Liver (tissue), 9 donors: ENCODE measurements around the gene MTG1. TPM values are rescaled to one million over a fixed set of nuclear protein-coding genes. Genes with fewer than 3 reads are reported as not detected.
"Not testable (repeated sequence)": the region's sequence is repeated elsewhere in the genome, so short reads cannot be mapped to it uniquely, and the experiment has no call there.

Experiments
- DNase-seq: peaks from one replicate; pipeline ENCODE4 v3.0.0-alpha.2; 2017; ENCODE audit warnings: low spot score
- H3K27ac ChIP-seq, 2 donors: one replicate each; pipeline ENCODE4 v1.7.0; 2013; ENCODE audit warnings: inconsistent platforms in 2 of 2, low read length in 2 of 2, control low read depth in 1 of 2, low read depth in 1 of 2, mild to moderate bottlenecking in 1 of 2
- H3K27me3 ChIP-seq, 4 donors: one replicate each; pipeline versions ENCODE4 v1.6.1 to v1.7.0; 2013; ENCODE audit warnings: low read length in 3 of 4, inconsistent platforms in 1 of 4, mild to moderate bottlenecking in 1 of 4, moderate library complexity in 1 of 4; ENCODE audit not compliant: control insufficient read depth in 4 of 4, insufficient read depth in 4 of 4
- H3K36me3 ChIP-seq, 4 donors: one replicate each; pipeline versions ENCODE4 v1.6.1 to v1.7.0; 2013; ENCODE audit warnings: low read length in 3 of 4, mild to moderate bottlenecking in 3 of 4, low read depth in 1 of 4, moderate library complexity in 1 of 4; ENCODE audit not compliant: control insufficient read depth in 4 of 4, insufficient read depth in 3 of 4
- H3K4me1 ChIP-seq, 4 donors: one replicate each; pipeline versions ENCODE4 v1.6.1 to v1.7.0; 2013; ENCODE audit warnings: low read length in 3 of 4, mild to moderate bottlenecking in 3 of 4, moderate library complexity in 1 of 4; ENCODE audit not compliant: control insufficient read depth in 4 of 4, insufficient read depth in 4 of 4
- H3K4me3 ChIP-seq, 3 donors: one replicate each; pipeline versions ENCODE4 v1.6.1 to v1.7.0; 2013; ENCODE audit warnings: low read length in 3 of 3, control low read depth in 1 of 3, low read depth in 1 of 3, mild to moderate bottlenecking in 1 of 3
- H3K9ac ChIP-seq, 2 donors: one replicate each; pipeline ENCODE4 v1.7.0; 2013; ENCODE audit warnings: low read length in 2 of 2, mild to moderate bottlenecking in 2 of 2, moderate library complexity in 2 of 2, control low read depth in 1 of 2, low read depth in 1 of 2
- H3K9me3 ChIP-seq, 4 donors: one replicate each; pipeline versions ENCODE4 v1.6.1 to v1.7.0; 2013; ENCODE audit warnings: low read length in 3 of 4; ENCODE audit not compliant: control insufficient read depth in 4 of 4
- EGR1 ChIP-seq, 2 donors: IDR thresholded peaks; 2 replicates each; pipeline ENCODE4 v1.6.1; 2016 to 2018; ENCODE audit warnings: antibody characterized with exemption in 2 of 2, low read depth in 2 of 2
- HNF4A ChIP-seq, 2 donors: conservative IDR thresholded peaks; 2 replicates each; pipeline ENCODE4 v1.6.1; 2016; ENCODE audit warnings: antibody characterized with exemption in 2 of 2, mild to moderate bottlenecking in 2 of 2
- HNF4G ChIP-seq: IDR thresholded peaks from 2 replicates; pipeline ENCODE4 v1.6.1; 2016; ENCODE audit warnings: antibody characterized with exemption
- JUND ChIP-seq, 2 donors: IDR thresholded peaks; 2 replicates each; pipeline ENCODE4 v1.6.1; 2016; ENCODE audit warnings: antibody characterized with exemption in 2 of 2
- RXRA ChIP-seq, 2 donors: IDR thresholded peaks; 2 replicates each; pipeline ENCODE4 v1.6.1; 2017 to 2018; ENCODE audit warnings: antibody characterized with exemption in 2 of 2, mild to moderate bottlenecking in 1 of 2
- TAF1 ChIP-seq: conservative IDR thresholded peaks from 2 replicates; pipeline ENCODE4 v1.6.1; 2016; ENCODE audit warnings: antibody characterized with exemption, mild to moderate bottlenecking
- YY1 ChIP-seq: IDR thresholded peaks from 2 replicates; pipeline ENCODE4 v1.6.1; 2016; ENCODE audit warnings: antibody characterized with exemption, mild to moderate bottlenecking
- WGBS: extraction: QIAGEN DNeasy Blood & Tissue Kit; methylation state at CpG from one replicate; pipeline ENCODE4 v1.1.7; 2013; 5-methylcytosine and 5-hydroxymethylcytosine counted together
- polyA plus RNA-seq, 2 donors: library from polyadenylated mRNA; stranded (reverse) in 1 of 2; unstranded in 1 of 2; fragments of 200-250 nt in 1 of 2; fragments of >200 nt in 1 of 2; fragmentation: Nextera tagmentation in 1 of 2; extraction: Ambion mirVana in 1 of 2; gene quantifications; one replicate each; pipeline versions ENCODE4 v1.2.1 to v1.2.3, GENCODE V29; 2013 to 2015
- total RNA-seq, 2 donors: library from RNA; depleted of rRNA; stranded (reverse); fragments of >200 nt; gene quantifications; one replicate each; pipeline ENCODE4 v1.2.3, GENCODE V29; 2014
- TF ChIP-seq, protein P1 (sequence below): IDR thresholded peaks from 2 replicates; pipeline ENCODE4 v1.6.1; 2016; ENCODE audit warnings: antibody characterized with exemption, mild to moderate bottlenecking
- TF ChIP-seq, protein P2 (sequence below): fragments of 150-350 bp; IDR thresholded peaks from 2 replicates; pipeline ENCODE4 v1.5.1; 2017; ENCODE audit warnings: improper control_type of control experiment, low read depth, low read length; ENCODE audit not compliant: missing input control
- TF ChIP-seq, protein P3 (sequence below): IDR thresholded peaks from 2 replicates; pipeline ENCODE4 v1.6.1; 2016; ENCODE audit warnings: antibody characterized with exemption
- donor health status: healthy.
- donor health status: healthy.
- donor health status: healthy.
- donor health status: healthy.
- donor health status: healthy.

The MTG1 gene
- total and polyA plus RNA-seq, 4 donors, result 19.4 to 70.6 (median 38.2) TPM

DNA sequence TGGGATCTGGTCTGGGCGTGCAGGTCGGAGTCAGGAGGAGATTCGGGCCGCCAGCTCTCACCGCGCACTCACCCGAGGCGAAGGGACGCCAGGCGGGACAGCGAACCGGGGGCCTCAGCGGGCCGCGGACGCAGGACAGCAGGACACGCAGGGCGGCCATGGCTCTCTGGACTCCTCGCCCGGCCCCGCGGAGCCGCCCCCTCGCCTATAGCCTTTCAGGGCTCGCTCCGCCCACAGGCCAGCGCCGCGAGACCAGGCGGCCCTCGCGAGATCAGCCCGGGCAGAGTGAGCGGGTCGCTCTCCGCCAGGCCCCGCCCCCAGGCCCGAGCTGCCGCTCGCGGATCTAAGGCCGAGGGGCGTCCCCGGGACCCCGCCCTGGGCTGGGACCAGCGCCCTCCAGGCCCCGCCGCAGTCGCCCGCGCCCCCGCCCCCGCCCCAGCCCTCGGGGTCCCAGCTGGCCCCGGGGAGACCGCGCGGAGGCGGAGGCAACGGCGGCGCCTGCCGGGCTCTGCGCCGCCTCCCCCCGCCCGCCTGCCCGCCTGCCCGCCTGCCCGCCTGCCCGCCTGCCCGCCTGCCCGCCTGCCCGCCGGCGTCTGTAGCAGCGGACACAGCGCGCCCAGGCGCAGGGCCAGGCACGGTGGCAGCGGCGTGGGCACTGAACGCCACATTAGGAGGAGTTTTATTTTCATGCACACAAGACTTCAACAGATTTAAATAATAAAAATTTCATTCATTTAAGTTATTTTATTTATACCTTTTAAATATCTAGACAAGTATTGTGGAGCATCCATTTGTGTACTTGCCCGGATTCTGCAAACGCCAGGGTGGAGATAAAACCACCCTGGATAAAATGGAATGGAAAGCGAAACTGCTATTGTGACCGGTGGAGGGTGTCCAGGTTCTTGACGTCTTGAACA, 20.5 kb upstream of the MTG1 start, which contains the start of gene ECHS1 (continued):
- TF ChIP-seq, protein P1, sequence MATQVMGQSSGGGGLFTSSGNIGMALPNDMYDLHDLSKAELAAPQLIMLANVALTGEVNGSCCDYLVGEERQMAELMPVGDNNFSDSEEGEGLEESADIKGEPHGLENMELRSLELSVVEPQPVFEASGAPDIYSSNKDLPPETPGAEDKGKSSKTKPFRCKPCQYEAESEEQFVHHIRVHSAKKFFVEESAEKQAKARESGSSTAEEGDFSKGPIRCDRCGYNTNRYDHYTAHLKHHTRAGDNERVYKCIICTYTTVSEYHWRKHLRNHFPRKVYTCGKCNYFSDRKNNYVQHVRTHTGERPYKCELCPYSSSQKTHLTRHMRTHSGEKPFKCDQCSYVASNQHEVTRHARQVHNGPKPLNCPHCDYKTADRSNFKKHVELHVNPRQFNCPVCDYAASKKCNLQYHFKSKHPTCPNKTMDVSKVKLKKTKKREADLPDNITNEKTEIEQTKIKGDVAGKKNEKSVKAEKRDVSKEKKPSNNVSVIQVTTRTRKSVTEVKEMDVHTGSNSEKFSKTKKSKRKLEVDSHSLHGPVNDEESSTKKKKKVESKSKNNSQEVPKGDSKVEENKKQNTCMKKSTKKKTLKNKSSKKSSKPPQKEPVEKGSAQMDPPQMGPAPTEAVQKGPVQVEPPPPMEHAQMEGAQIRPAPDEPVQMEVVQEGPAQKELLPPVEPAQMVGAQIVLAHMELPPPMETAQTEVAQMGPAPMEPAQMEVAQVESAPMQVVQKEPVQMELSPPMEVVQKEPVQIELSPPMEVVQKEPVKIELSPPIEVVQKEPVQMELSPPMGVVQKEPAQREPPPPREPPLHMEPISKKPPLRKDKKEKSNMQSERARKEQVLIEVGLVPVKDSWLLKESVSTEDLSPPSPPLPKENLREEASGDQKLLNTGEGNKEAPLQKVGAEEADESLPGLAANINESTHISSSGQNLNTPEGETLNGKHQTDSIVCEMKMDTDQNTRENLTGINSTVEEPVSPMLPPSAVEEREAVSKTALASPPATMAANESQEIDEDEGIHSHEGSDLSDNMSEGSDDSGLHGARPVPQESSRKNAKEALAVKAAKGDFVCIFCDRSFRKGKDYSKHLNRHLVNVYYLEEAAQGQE, result no peak
- TF ChIP-seq HNF4G, result no peak
- peak in 1 of 2 donors; percentile 25 for TF ChIP-seq HNF4A (conservative IDR thresholded peaks at IDR 0.05)
- no peak for TF ChIP-seq JUND (IDR thresholded peaks at IDR 0.05)
- TF ChIP-seq TAF1, result no peak

DNA sequence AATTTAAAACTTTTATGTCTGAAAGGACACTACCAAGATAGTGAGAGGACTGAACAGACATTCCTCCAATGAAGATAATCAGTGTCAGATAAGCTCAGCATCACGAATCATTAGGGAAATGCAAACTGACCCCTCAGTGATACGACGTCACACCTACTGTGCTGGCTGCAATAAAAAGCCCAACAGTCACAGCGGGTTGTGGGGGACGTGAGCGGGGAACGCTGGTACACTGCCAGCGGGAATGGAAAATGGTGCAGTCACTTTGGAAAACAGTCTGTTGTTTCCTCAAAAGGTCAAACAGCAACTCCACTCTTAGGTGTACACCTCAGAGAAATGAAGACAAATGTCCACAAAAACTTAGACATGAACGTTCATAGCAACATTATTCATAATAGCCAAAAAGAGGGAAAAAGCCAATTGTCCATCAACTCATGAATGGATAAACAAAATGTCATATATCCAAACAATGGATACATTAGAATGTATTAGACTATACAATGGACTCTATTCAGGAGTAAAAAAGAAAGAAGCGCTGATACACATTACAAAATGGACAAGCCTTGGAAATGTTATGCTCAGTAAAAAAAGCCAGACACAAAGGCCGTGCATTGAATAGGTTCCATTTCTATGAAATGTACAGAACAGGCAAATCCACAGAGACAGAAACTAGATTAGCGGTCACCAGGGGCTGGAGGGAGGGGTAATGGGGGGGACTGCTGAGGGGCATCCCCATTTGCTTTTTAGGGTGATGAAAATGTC, 18.4 kb upstream of the MTG1 start:
- no peaks in the 10 kb centered on the region for H3K27me3 ChIP-seq
- no peak overlapping the region for H3K4me3 ChIP-seq
- WGBS, result 90% methylated on average over 12 of the region's 12 CpGs
- TF ChIP-seq RXRA (IDR thresholded peaks at IDR 0.05) (no peak), JUND (IDR thresholded peaks at IDR 0.05) (no peak), YY1 (no peak)
- H3K9ac ChIP-seq, result no peak overlapping the region
- H3K36me3 ChIP-seq, result peaks cover 0 to 2% (median 2%) of the 10 kb centered on the region in 4 donors
- peaks cover 21 to 66% (median 40%) of the 10 kb centered on the region in 4 donors for H3K4me1 ChIP-seq
- no peak overlapping the region for H3K27ac ChIP-seq
- DNase-seq, result no peak
- no peaks in the 10 kb centered on the region for H3K9me3 ChIP-seq

DNA sequence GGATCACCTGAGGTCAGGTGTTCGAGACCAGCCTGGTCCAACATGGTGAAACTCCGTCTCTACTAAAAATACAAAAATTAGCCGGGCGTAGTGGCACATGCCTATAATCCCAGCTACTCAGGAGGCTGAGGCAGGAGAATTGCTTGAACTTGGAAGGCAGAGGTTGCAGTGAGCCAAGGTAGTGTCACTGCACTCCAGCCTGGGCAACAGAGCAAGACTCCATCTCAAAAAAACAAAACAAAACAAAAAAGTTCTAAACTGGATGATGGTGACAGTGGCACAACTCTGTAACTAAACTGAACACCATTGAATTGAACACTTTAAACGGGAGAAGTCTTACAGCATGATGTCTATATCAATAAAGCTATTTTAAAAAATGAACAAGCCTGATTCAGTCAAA, 17.8 kb upstream of the MTG1 start:
- Histone ChIP-seq H3K27ac (peak overlapping the region in 1 of 2 donors; percentile 28), H3K4me1 (peaks cover 20 to 64% (median 38%) of the 10 kb centered on the region in 4 donors)
- not testable (repeated sequence) for H3K9ac ChIP-seq, H3K9me3 ChIP-seq, H3K27me3 ChIP-seq, H3K36me3 ChIP-seq, H3K4me3 ChIP-seq, DNase-seq
- 95% methylated on average over 5 of the region's 5 CpGs for WGBS

DNA sequence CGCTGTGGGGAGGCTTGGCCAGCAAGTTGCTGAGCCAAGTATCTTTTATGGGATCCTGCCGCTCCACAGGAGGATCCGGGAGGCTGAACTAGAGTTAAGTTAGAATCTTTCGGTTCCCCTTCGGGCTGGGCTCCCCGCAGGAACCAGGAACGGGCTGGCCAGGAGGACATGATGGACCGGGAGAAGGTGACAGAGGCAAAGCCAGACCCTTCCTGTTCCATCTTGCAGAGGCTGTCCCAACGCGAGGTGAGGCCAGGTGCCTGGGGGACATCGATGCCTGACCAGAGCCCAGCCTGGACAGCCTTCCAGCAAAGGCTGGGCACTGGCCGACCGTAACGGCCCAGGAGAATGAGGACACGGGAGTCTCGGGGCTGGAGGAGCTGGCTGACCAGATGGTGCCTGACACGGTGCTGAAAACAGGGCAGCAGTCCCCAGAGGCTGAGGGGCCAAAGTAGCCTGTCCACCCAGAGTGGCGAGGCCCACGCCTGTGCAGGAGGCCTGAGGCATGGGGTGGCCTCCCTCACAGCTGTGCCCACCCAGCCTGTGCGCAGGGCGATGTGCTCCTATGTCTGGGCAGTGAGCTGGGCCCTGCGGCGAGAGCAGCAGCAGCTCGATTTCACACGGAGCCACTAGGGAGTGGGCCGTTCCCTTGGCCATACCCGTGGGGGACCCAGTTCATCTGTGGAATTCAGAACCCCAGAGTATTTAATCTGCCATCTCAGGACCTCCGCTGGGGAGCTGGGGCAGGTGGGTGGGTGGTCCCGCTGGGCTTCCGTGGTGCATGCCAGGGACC, 16.7 kb upstream of the MTG1 start:
- peaks cover 0 to 5% (median 0%) of the 10 kb centered on the region in 4 donors for H3K36me3 ChIP-seq
- H3K4me1 ChIP-seq, result peaks cover 13 to 56% (median 33%) of the 10 kb centered on the region in 4 donors
- H3K27ac ChIP-seq, result peak overlapping the region; percentile 55 to 94
- no peak overlapping the region for H3K9ac ChIP-seq
- 91% methylated on average over 30 of the region's 30 CpGs for WGBS
- no peaks in the 10 kb centered on the region for H3K27me3 ChIP-seq
- no peaks in the 10 kb centered on the region for H3K9me3 ChIP-seq
- no peak for DNase-seq
- peak overlapping the region in 1 of 3 donors; percentile 63 for H3K4me3 ChIP-seq
- no peak for TF ChIP-seq HNF4G
- TF ChIP-seq, protein P2, sequence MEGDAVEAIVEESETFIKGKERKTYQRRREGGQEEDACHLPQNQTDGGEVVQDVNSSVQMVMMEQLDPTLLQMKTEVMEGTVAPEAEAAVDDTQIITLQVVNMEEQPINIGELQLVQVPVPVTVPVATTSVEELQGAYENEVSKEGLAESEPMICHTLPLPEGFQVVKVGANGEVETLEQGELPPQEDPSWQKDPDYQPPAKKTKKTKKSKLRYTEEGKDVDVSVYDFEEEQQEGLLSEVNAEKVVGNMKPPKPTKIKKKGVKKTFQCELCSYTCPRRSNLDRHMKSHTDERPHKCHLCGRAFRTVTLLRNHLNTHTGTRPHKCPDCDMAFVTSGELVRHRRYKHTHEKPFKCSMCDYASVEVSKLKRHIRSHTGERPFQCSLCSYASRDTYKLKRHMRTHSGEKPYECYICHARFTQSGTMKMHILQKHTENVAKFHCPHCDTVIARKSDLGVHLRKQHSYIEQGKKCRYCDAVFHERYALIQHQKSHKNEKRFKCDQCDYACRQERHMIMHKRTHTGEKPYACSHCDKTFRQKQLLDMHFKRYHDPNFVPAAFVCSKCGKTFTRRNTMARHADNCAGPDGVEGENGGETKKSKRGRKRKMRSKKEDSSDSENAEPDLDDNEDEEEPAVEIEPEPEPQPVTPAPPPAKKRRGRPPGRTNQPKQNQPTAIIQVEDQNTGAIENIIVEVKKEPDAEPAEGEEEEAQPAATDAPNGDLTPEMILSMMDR, result no peak
- no peak for TF ChIP-seq EGR1 (IDR thresholded peaks at IDR 0.05; ENCODE audit: low read depth in 2 of 2)
- TF ChIP-seq, protein P3, sequence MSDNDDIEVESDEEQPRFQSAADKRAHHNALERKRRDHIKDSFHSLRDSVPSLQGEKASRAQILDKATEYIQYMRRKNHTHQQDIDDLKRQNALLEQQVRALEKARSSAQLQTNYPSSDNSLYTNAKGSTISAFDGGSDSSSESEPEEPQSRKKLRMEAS, result no peak
